ENCODE results near the gene IDH3A. TPM values are rescaled to one million over a fixed set of nuclear protein-coding genes. Genes with fewer than 3 reads are reported as not detected.

The IDH3A gene
- total RNA-seq, 1 experiment from 2014 or later: 115 TPM

DNA sequence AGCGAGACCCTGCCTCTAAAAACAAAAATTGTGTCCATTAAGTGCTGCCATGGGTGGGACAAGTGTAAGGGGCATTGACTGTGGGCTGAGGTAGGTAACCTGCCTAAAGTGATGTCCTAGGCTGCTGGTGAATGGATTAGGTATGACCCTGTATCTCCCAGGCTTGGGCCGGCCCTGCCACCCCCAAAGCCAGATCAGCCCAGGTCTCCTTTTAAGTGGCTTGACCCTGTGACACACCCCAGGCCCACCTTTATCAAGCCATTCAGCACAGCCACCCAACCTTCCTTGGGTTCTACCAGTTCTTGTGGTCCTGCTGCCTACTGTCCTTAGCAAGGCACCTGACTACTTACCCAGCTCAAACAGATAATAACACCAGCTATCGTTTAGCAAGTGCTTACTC, 36.6 kb upstream of the IDH3A start:
- Histone ChIP-seq H3K36me3 (ENCODE audit: control insufficient read depth in 1 of 2, insufficient read depth in 2 of 2, low read length in 2 of 2) (no peaks in the 10 kb centered on the region), H3K27me3 (ENCODE audit: insufficient read depth, low read length) (no peaks in the 10 kb centered on the region), H3K9me2 (ENCODE audit: insufficient read depth) (no peaks in the 10 kb centered on the region), H3K4me2 (ENCODE audit: low read length) (no peak overlapping the region), H3K9me3 (ENCODE audit: control insufficient read depth in 1 of 2, insufficient read depth in 1 of 2, low read depth in 1 of 2, low read length in 2 of 2) (no peaks in the 10 kb centered on the region), H4K20me1 (ENCODE audit: insufficient read depth) (no peaks in the 10 kb centered on the region), H3K4me1 (ENCODE audit: control insufficient read depth in 1 of 2, insufficient read depth in 2 of 2, low read length in 2 of 2) (0 out of 4 replicates have a peak, but pooled peaks cover 0 to 6% of the 10 kb centered on the region in 2 experiments), H2AFZ (ENCODE audit: low read depth, low read length, poor library complexity, severe bottlenecking) (no peak overlapping the region), H3K9ac (ENCODE audit: low read length) (no peak overlapping the region), H3K79me2 (ENCODE audit: insufficient read depth, low read length) (no peaks in the 10 kb centered on the region), H3K27ac (ENCODE audit: low read depth, low read length) (no peak overlapping the region), H3K4me3 (replicated peaks in 1 of 2; ENCODE audit: low read depth in 1 of 2, low read length in 2 of 2) (no peak overlapping the region)
- TF ChIP-seq, protein P1, sequence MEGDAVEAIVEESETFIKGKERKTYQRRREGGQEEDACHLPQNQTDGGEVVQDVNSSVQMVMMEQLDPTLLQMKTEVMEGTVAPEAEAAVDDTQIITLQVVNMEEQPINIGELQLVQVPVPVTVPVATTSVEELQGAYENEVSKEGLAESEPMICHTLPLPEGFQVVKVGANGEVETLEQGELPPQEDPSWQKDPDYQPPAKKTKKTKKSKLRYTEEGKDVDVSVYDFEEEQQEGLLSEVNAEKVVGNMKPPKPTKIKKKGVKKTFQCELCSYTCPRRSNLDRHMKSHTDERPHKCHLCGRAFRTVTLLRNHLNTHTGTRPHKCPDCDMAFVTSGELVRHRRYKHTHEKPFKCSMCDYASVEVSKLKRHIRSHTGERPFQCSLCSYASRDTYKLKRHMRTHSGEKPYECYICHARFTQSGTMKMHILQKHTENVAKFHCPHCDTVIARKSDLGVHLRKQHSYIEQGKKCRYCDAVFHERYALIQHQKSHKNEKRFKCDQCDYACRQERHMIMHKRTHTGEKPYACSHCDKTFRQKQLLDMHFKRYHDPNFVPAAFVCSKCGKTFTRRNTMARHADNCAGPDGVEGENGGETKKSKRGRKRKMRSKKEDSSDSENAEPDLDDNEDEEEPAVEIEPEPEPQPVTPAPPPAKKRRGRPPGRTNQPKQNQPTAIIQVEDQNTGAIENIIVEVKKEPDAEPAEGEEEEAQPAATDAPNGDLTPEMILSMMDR (IDR thresholded peaks at IDR 0.05 in 2 of 3, conservative IDR thresholded peaks at IDR 0.05 in 1 of 3; ENCODE audit: borderline replicate concordance in 1 of 3, insufficient read depth in 1 of 3, low read depth in 2 of 3, low read length in 2 of 3): no peak
- TF ChIP-seq, protein P2, sequence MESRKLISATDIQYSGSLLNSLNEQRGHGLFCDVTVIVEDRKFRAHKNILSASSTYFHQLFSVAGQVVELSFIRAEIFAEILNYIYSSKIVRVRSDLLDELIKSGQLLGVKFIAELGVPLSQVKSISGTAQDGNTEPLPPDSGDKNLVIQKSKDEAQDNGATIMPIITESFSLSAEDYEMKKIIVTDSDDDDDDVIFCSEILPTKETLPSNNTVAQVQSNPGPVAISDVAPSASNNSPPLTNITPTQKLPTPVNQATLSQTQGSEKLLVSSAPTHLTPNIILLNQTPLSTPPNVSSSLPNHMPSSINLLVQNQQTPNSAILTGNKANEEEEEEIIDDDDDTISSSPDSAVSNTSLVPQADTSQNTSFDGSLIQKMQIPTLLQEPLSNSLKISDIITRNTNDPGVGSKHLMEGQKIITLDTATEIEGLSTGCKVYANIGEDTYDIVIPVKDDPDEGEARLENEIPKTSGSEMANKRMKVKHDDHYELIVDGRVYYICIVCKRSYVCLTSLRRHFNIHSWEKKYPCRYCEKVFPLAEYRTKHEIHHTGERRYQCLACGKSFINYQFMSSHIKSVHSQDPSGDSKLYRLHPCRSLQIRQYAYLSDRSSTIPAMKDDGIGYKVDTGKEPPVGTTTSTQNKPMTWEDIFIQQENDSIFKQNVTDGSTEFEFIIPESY (IDR thresholded peaks at IDR 0.05; ENCODE audit: extremely low read depth, insufficient replicate concordance, low read length): no peak
- no peak for TF ChIP-seq CBX3 (IDR thresholded peaks at IDR 0.05; ENCODE audit: low read depth)
- TF ChIP-seq RAD21 (IDR thresholded peaks at IDR 0.05; ENCODE audit: low read depth): no peak
- TF ChIP-seq ZFX (IDR thresholded peaks at IDR 0.05): no peak
- no peak for TF ChIP-seq ZNF274 (IDR thresholded peaks at IDR 0.05; ENCODE audit: low read depth, low read length)
- TF ChIP-seq SP1 (IDR thresholded peaks at IDR 0.05; ENCODE audit: low read depth): no peak
- no TSS peak for BruUV-seq (replicated peaks)
- ChIA-PET POLR2A (no interaction called here), CTCF (interaction anchor here (0.9 to 4.0 kb wide), 9 partner anchors 83 to 303 kb away, joined by 3 to 34 read pairs (median 3); partner anchors contain the start of gene DNAJA4), RAD21 (ENCODE audit: low non-redundant PET in 1 of 2, low total read pairs in 2 of 2, uncharacterized antibody in 2 of 2, unreplicated experiment in 2 of 2) (interaction anchor here in 1 of 2 experiments (1.9 kb wide), 1 partner anchor 129 kb away, joined by 7 read pairs; no protein-coding TSS in a partner anchor)
- no peak for DNase-seq (ENCODE audit: low read depth, low spot score)
- no peak for ATAC-seq
- intact Hi-C loops (cut with micrococcal nuclease): loop anchor here (2.0 kb wide), 1 partner anchor 310 kb away; no protein-coding TSS in a partner anchor
